Measurements from ENCODE around the gene DNAH14.
"Not testable (repeated sequence)": the region's sequence is repeated elsewhere in the genome, so short reads cannot be mapped to it uniquely, and the experiment has no call there.

DNAH14 gene

DNA sequence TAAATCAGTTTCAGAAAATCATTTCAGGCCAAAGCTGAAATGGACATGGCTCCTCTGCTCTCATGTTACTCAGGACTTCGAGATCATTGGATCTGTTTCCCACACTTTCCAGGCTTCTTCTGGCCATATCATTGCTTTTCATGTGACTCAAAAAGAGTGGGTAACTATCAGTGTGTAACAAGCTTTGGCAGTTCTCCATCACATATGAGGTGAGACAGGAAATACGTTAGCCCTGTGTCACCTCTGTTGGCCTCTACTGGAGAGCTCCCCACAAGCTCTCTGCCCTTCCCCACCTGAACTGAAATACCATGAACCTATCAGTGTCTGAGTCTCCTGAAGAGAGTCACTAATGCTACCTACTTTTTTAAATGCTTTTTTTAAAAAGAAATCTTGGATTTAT is 370.1 kb downstream of the DNAH14 start:
- no peaks in the 10 kb centered on the region for H3K27me3 ChIP-seq (replicated peaks; ENCODE audit: insufficient read depth, low read length)
- no peaks in the 10 kb centered on the region for H3K36me3 ChIP-seq (replicated peaks; ENCODE audit: insufficient read depth, low read length)
- H4K20me1 ChIP-seq (ENCODE audit: insufficient read depth, low read length): no peaks in the 10 kb centered on the region
- TF ChIP-seq, protein P1, sequence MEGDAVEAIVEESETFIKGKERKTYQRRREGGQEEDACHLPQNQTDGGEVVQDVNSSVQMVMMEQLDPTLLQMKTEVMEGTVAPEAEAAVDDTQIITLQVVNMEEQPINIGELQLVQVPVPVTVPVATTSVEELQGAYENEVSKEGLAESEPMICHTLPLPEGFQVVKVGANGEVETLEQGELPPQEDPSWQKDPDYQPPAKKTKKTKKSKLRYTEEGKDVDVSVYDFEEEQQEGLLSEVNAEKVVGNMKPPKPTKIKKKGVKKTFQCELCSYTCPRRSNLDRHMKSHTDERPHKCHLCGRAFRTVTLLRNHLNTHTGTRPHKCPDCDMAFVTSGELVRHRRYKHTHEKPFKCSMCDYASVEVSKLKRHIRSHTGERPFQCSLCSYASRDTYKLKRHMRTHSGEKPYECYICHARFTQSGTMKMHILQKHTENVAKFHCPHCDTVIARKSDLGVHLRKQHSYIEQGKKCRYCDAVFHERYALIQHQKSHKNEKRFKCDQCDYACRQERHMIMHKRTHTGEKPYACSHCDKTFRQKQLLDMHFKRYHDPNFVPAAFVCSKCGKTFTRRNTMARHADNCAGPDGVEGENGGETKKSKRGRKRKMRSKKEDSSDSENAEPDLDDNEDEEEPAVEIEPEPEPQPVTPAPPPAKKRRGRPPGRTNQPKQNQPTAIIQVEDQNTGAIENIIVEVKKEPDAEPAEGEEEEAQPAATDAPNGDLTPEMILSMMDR (IDR thresholded peaks at IDR 0.05; ENCODE audit: low read length): no peak
- no peak for TF ChIP-seq EZH2phosphoT487 (IDR thresholded peaks at IDR 0.05; ENCODE audit: low read length)
- no peak for TF ChIP-seq EZH2 (optimal IDR thresholded peaks at IDR 0.05; ENCODE audit: low read depth, low read length)
- DNase-seq: no peak
- no peak overlapping the region for H3K4me2 ChIP-seq (ENCODE audit: low read depth, low read length)
- H3F3A ChIP-seq (ENCODE audit: insufficient read depth, low read length): no peaks in the 10 kb centered on the region
- no peaks in the 10 kb centered on the region for H3K9me3 ChIP-seq (replicated peaks; ENCODE audit: insufficient read depth, low read length)
- no peak overlapping the region for H3K4me3 ChIP-seq (ENCODE audit: low read length)
- H3K9me2 ChIP-seq (replicated peaks; ENCODE audit: insufficient read depth, low read length): no peaks in the 10 kb centered on the region
- no peak overlapping the region for H3K9ac ChIP-seq (ENCODE audit: low read length)
- no peak overlapping the region for H3K27ac ChIP-seq (ENCODE audit: low read length)
- H3K4me1 ChIP-seq (ENCODE audit: low read length): no peaks in the 10 kb centered on the region
- H2AFZ ChIP-seq (ENCODE audit: low read length): no peak overlapping the region
- H3K79me2 ChIP-seq (ENCODE audit: low read length): no peaks in the 10 kb centered on the region

DNA sequence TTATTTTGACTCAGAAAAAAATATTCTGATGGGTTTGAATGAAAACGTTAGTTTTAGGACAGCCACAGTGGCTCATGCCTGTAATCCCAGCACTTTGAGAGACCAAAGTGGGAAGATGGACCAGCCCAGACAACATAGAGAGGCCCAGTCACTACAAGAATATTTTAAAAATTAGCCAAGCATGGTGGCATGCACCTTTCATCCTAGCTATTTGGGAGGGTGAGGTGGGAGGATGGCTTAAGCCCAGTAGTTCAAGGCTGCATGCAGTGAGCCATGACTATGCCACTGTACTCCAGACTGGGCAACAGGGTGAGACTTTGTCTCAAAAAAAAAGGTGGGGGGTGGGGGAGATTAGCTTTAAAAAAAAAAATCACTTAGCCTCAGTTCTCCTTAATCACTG is 370.9 kb downstream of the DNAH14 start:
- no peak overlapping the region for H3K27ac ChIP-seq (ENCODE audit: low read length)
- no peak for TF ChIP-seq EZH2 (optimal IDR thresholded peaks at IDR 0.05; ENCODE audit: low read depth, low read length)
- TF ChIP-seq, protein P1 (IDR thresholded peaks at IDR 0.05; ENCODE audit: low read length): no peak
- TF ChIP-seq EZH2phosphoT487 (IDR thresholded peaks at IDR 0.05; ENCODE audit: low read length): no peak
- no peaks in the 10 kb centered on the region for H3K9me3 ChIP-seq (replicated peaks; ENCODE audit: insufficient read depth, low read length)
- no peaks in the 10 kb centered on the region for H3K36me3 ChIP-seq (replicated peaks; ENCODE audit: insufficient read depth, low read length)
- no peaks in the 10 kb centered on the region for H4K20me1 ChIP-seq (ENCODE audit: insufficient read depth, low read length)
- H3F3A ChIP-seq (ENCODE audit: insufficient read depth, low read length): no peaks in the 10 kb centered on the region
- H3K4me3 ChIP-seq (ENCODE audit: low read length): no peak overlapping the region
- H3K4me1 ChIP-seq (ENCODE audit: low read length): no peaks in the 10 kb centered on the region
- no peak overlapping the region for H2AFZ ChIP-seq (ENCODE audit: low read length)
- no peak for DNase-seq
- H3K4me2 ChIP-seq (ENCODE audit: low read depth, low read length): no peak overlapping the region
- H3K27me3 ChIP-seq (replicated peaks; ENCODE audit: insufficient read depth, low read length): no peaks in the 10 kb centered on the region
- no peaks in the 10 kb centered on the region for H3K9me2 ChIP-seq (replicated peaks; ENCODE audit: insufficient read depth, low read length)
- no peaks in the 10 kb centered on the region for H3K79me2 ChIP-seq (ENCODE audit: low read length)
- H3K9ac ChIP-seq (ENCODE audit: low read length): no peak overlapping the region

DNA sequence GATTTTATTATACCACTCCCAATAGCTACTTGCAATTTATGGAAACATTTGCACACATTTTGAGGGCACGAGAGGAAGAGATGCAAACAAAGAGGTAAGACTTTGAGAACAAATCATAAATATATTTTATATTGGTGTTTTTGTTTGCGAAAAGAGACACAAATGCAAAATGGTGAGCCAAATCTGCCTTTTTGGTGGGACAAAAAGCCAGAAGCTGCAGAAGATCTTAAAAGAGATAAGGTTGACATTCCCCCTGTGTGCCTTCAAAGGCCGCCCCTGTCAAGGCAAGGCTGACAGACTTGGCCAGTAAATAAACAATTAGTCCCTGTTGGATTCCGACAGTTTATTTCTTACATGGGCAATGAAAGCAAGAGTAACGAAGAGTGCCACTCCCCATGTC is 375.5 kb downstream of the DNAH14 start:
- Histone ChIP-seq H3K27ac (ENCODE audit: low read length) (no peak overlapping the region), H4K20me1 (ENCODE audit: insufficient read depth, low read length) (no peaks in the 10 kb centered on the region), H3K36me3 (replicated peaks; ENCODE audit: insufficient read depth, low read length) (no peaks in the 10 kb centered on the region), H3K4me1 (ENCODE audit: low read length) (no peaks in the 10 kb centered on the region), H3K27me3 (replicated peaks; ENCODE audit: insufficient read depth, low read length) (no peaks in the 10 kb centered on the region), H3K4me2 (ENCODE audit: low read depth, low read length) (no peak overlapping the region), H3K9me2 (replicated peaks; ENCODE audit: insufficient read depth, low read length) (no peaks in the 10 kb centered on the region), H3K9me3 (replicated peaks; ENCODE audit: insufficient read depth, low read length) (no peaks in the 10 kb centered on the region), H3K4me3 (ENCODE audit: low read length) (no peak overlapping the region), H3K79me2 (ENCODE audit: low read length) (no peaks in the 10 kb centered on the region), H3K9ac (ENCODE audit: low read length) (no peak overlapping the region), H2AFZ (ENCODE audit: low read length) (no peak overlapping the region), H3F3A (ENCODE audit: insufficient read depth, low read length) (no peaks in the 10 kb centered on the region)
- DNase-seq: no peak
- TF ChIP-seq EZH2 (optimal IDR thresholded peaks at IDR 0.05; ENCODE audit: low read depth, low read length) (no peak), EZH2phosphoT487 (IDR thresholded peaks at IDR 0.05; ENCODE audit: low read length) (no peak)
- TF ChIP-seq, protein P1 (IDR thresholded peaks at IDR 0.05; ENCODE audit: low read length): no peak

DNA sequence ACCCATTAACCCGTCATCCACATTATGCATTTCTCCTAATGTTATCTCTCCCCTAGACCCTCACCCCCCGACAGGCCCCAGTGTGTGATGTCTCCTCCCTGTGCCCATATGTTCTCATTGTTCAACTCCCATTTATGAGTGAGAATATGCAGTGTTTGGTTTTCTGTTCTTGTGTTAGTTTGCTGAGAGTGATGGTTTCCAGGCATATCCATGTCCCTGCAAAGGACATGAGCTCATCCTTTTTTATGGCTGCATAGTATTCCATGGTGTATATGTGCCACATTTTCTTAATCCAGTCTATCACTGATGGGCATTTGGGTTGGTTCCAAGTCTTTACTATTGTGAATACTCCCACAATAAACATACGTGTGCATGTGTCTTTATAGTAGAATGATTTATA is 381.1 kb downstream of the DNAH14 start:
- H3K36me3 ChIP-seq (replicated peaks; ENCODE audit: insufficient read depth, low read length); H3K4me3 ChIP-seq (ENCODE audit: low read length); H2AFZ ChIP-seq (ENCODE audit: low read length); H4K20me1 ChIP-seq (ENCODE audit: insufficient read depth, low read length); H3K27me3 ChIP-seq (replicated peaks; ENCODE audit: insufficient read depth, low read length); H3K9me2 ChIP-seq (replicated peaks; ENCODE audit: insufficient read depth, low read length); H3K9ac ChIP-seq (ENCODE audit: low read length); H3K9me3 ChIP-seq (replicated peaks; ENCODE audit: insufficient read depth, low read length); H3K79me2 ChIP-seq (ENCODE audit: low read length); H3K27ac ChIP-seq (ENCODE audit: low read length); H3K4me1 ChIP-seq (ENCODE audit: low read length); H3F3A ChIP-seq (ENCODE audit: insufficient read depth, low read length); DNase-seq; H3K4me2 ChIP-seq (ENCODE audit: low read depth, low read length): not testable (repeated sequence)

Data from MM.1S (cell line).